ENCODE data around the gene MYNN. TPM values are rescaled to one million over a fixed set of nuclear protein-coding genes. Genes with fewer than 3 reads are reported as not detected.
A peak's percentile ranks its signal among the peaks of the same experiment; 100 is the strongest.
"Not testable (repeated sequence)": the region's sequence is repeated elsewhere in the genome, so short reads cannot be mapped to it uniquely, and the experiment has no call there.

MYNN gene
- 19.2 and 23.6 TPM in 2 replicates for total RNA-seq (ENCODE audit: low replicate concordance)

GRCh38 chr3:169772897-169773816 is at the start of gene MYNN:
Gene MYNN (plus strand): TSS chr3:169773396. CDS start chr3:169774296, 900 bp downstream.
- Histone ChIP-seq H4K20me1 (ENCODE audit: low read depth) (no peaks in the 10 kb centered on the region), H3K27ac (peak within 1 kb of the TSS; percentile 98), H3K4me1 (peaks cover 8% of the 10 kb centered on the region), H3K4me2 (peak within 1 kb of the TSS; percentile 81), H2AFZ (replicated peaks) (peak within 1 kb of the TSS; percentile 98), H3F3A (ENCODE audit: low read depth) (peaks cover 42% of the 10 kb centered on the region), H3K4me3 (peak within 1 kb of the TSS; percentile 97), H3K36me3 (peaks cover 7% of the 10 kb centered on the region), H3K27me3 (no peaks in the 10 kb centered on the region), H3K79me2 (ENCODE audit: low read depth) (peaks cover 32% of the 10 kb centered on the region), H3K9me3 (ENCODE audit: low read depth) (no peaks in the 10 kb centered on the region), H3K9ac (peak within 1 kb of the TSS; percentile 94)
- Mint-ChIP-seq H3K27me3 (ENCODE audit: insufficient read depth, low read depth) (peaks cover 13% of the 10 kb centered on the region), H3K4me3 (peak within 1 kb of the TSS; percentile 99), H3K27ac (peak within 1 kb of the TSS; percentile 94), H3K36me3 (peaks cover 11% of the 10 kb centered on the region), H3K4me1 (peaks cover 28% of the 10 kb centered on the region), H3K9me3 (peaks cover 11% of the 10 kb centered on the region)
- TF ChIP-seq EZH2 (IDR thresholded peaks at IDR 0.05) (no peak), EZH2phosphoT487 (IDR thresholded peaks at IDR 0.05) (no peak)
- TF ChIP-seq, protein P1, sequence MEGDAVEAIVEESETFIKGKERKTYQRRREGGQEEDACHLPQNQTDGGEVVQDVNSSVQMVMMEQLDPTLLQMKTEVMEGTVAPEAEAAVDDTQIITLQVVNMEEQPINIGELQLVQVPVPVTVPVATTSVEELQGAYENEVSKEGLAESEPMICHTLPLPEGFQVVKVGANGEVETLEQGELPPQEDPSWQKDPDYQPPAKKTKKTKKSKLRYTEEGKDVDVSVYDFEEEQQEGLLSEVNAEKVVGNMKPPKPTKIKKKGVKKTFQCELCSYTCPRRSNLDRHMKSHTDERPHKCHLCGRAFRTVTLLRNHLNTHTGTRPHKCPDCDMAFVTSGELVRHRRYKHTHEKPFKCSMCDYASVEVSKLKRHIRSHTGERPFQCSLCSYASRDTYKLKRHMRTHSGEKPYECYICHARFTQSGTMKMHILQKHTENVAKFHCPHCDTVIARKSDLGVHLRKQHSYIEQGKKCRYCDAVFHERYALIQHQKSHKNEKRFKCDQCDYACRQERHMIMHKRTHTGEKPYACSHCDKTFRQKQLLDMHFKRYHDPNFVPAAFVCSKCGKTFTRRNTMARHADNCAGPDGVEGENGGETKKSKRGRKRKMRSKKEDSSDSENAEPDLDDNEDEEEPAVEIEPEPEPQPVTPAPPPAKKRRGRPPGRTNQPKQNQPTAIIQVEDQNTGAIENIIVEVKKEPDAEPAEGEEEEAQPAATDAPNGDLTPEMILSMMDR (IDR thresholded peaks at IDR 0.05) = peak; percentile 10
- DNase-seq (ENCODE audit: low spot score) = peak; percentile 92

DNA sequence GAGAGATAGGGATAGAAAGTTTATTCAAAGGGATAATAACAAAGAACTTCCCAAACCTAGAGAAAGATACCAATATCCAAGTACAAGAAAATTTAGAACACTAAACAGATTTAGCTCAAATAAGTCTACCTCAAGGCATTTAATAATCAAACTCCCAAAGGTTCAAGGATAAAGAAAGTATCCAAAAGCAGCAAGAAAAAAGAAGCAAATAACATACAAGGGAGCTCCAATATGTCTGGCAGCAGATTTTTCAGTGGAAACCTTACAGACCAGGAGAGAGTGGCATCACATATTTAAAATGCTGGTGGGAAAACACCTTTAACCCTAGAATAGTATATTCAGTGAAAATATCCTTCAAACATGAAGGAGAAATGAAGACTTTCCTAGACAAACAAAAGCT is 41.3 kb upstream of the MYNN start:
- H3F3A ChIP-seq (ENCODE audit: low read depth); H3K4me1 ChIP-seq; H3K4me1 Mint-ChIP-seq; H4K20me1 ChIP-seq (ENCODE audit: low read depth); H3K4me2 ChIP-seq; H2AFZ ChIP-seq (replicated peaks); H3K27me3 ChIP-seq; DNase-seq (ENCODE audit: low spot score); H3K9ac ChIP-seq; H3K27ac Mint-ChIP-seq; H3K79me2 ChIP-seq (ENCODE audit: low read depth); H3K36me3 ChIP-seq; H3K27me3 Mint-ChIP-seq (ENCODE audit: insufficient read depth, low read depth); H3K36me3 Mint-ChIP-seq; H3K9me3 ChIP-seq (ENCODE audit: low read depth); H3K27ac ChIP-seq; H3K4me3 Mint-ChIP-seq; H3K4me3 ChIP-seq: not testable (repeated sequence)
- H3K9me3 Mint-ChIP-seq = peaks cover 38% of the 10 kb centered on the region

DNA sequence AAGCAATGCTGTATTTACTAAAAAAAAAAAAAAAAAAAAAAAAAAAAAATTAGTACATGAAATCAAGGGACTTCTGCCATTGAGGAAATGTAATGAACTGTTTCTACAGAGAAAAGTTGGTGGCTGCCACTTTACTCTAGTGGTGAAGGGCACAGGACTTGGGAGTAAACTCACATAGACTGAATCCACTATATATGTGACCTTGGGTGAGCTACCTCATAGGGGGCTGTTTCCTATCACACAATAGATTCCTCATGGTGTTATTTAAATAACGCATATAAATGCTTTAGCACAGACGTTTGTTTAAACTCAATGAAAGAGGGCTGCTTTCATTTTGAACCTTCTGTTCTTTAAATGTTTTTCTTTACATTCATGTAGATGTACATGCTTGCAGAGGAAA is 34.1 kb upstream of the MYNN start:
- peaks cover 3% of the 10 kb centered on the region for H3F3A ChIP-seq (ENCODE audit: low read depth)
- peak overlapping the region; percentile 26 for H2AFZ ChIP-seq (replicated peaks)
- no peak overlapping the region for H3K27ac ChIP-seq
- H3K4me3 ChIP-seq = no peak overlapping the region
- no peaks in the 10 kb centered on the region for H3K36me3 Mint-ChIP-seq
- H3K27ac Mint-ChIP-seq = peak overlapping the region; percentile 18
- H3K9me3 Mint-ChIP-seq = peaks cover 22% of the 10 kb centered on the region
- no peak overlapping the region for H3K9ac ChIP-seq
- H3K27me3 ChIP-seq = no peaks in the 10 kb centered on the region
- DNase-seq (ENCODE audit: low spot score) = no peak
- no peaks in the 10 kb centered on the region for H3K79me2 ChIP-seq (ENCODE audit: low read depth)
- H3K27me3 Mint-ChIP-seq (ENCODE audit: insufficient read depth, low read depth) = peaks cover 2% of the 10 kb centered on the region
- H3K9me3 ChIP-seq (ENCODE audit: low read depth) = peaks cover 10% of the 10 kb centered on the region
- no peaks in the 10 kb centered on the region for H4K20me1 ChIP-seq (ENCODE audit: low read depth)
- TF ChIP-seq EZH2 (IDR thresholded peaks at IDR 0.05) (no peak), EZH2phosphoT487 (IDR thresholded peaks at IDR 0.05) (no peak)
- TF ChIP-seq, protein P1 (IDR thresholded peaks at IDR 0.05) = no peak
- no peak overlapping the region for H3K4me2 ChIP-seq
- H3K4me3 Mint-ChIP-seq = no peak overlapping the region
- H3K36me3 ChIP-seq = no peaks in the 10 kb centered on the region
- H3K4me1 Mint-ChIP-seq = peaks cover 2% of the 10 kb centered on the region
- peaks cover 7% of the 10 kb centered on the region for H3K4me1 ChIP-seq

All from neural progenitor cell (in vitro differentiated cells).